Measurements from ENCODE around the gene SEH1L.

DNA sequence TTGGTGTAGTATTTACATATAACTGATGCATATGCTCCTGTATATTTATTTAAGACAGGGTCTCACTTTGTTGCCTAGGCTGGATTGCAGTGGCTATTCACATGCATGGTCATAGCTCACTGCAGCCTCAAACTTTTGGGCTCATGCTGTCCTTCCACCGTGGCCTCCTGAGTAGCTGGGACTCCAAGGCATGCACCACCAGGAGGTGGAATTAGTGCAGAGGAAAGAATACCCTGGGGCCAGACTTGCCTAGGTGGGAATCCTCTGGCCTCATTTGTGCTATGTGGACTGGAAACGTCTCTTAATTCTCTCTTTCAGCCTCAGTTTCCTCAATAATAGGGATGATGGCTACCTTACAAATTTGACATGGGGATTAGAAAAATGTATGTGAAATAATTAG lies 45.6 kb downstream of the SEH1L start:
- TF ChIP-seq EZH2 (IDR thresholded peaks at IDR 0.05; ENCODE audit: insufficient read depth, poor library complexity, severe bottlenecking) (no peak), EZH2phosphoT487 (IDR thresholded peaks at IDR 0.05; ENCODE audit: insufficient read depth, low read depth) (no peak)

All from GM23248 (cell line).